Measurements from ENCODE around the gene TXNRD3. TPM values are rescaled to one million over a fixed set of nuclear protein-coding genes. Genes with fewer than 3 reads are reported as not detected.

TXNRD3 gene
- total RNA-seq, 1 experiment from 2014 or later, result 11.1 TPM

DNA sequence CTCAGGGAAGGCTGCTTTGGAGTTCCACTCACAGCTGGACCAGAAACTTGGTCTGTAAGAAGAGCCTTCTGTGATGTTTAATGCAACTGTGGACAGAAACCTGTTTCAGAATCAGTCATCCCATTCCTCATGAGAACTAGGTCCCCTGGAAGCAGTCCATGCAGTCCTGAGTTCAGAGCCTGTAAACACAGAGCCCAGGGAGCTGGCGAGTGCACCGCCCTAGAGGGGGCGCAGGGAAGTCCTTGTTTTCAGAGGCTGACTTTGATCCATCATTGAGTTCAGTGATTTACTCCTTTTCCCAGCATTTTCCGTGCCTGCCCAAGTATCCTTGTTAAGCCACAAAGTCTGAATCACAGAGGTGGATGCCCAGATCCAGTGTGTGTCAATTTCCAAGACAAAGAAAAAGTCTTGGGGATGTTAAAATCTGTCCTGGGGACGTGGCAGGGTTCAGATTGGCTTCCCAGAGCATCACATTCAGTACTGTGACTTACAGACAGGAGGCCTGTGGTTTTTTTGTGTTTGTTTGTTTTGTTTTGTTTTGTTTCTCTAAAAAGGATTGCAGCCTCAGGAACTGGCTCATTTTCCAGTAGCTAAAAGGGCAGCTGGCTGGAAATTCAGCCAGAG, 9.8 kb upstream of the TXNRD3 start:
- Mint-ChIP-seq H3K9me3 (ENCODE audit: unreplicated experiment) (no peaks in the 10 kb centered on the region), H3K27me3 (ENCODE audit: insufficient read depth, unreplicated experiment) (peaks cover 7% of the 10 kb centered on the region), H3K4me1 (ENCODE audit: low read depth, unreplicated experiment) (no peaks in the 10 kb centered on the region), H3K27ac (ENCODE audit: unreplicated experiment) (no peak overlapping the region), H3K4me3 (ENCODE audit: unreplicated experiment) (no peak overlapping the region), H3K36me3 (ENCODE audit: insufficient read depth, unreplicated experiment) (no peaks in the 10 kb centered on the region)
- Histone ChIP-seq H3K36me3 (ENCODE audit: control insufficient read depth, insufficient read depth, low read length) (no peaks in the 10 kb centered on the region), H3K9me3 (0 out of 2 replicates have a peak, but pooled peaks cover 4% of the 10 kb centered on the region), H3K4me1 (no peaks in the 10 kb centered on the region), H3K27me3 (replicated peaks; ENCODE audit: control insufficient read depth, insufficient read depth, low read length) (peaks cover 2% of the 10 kb centered on the region; the same call in 1 of the 2 replicates), H3K4me3 (ENCODE audit: low read depth, low read length) (no peak overlapping the region)
- DNase-seq, result peak in 1 of 2 experiments; percentile 10
- intact Hi-C loops (cut with micrococcal nuclease; ENCODE audit: unreplicated experiment), result no loop called here
- ChIA-PET POLR2A (no interaction called here), CTCF (no interaction called here)
- no TSS peak for BruUV-seq (replicated peaks)
- TF ChIP-seq, protein P1, sequence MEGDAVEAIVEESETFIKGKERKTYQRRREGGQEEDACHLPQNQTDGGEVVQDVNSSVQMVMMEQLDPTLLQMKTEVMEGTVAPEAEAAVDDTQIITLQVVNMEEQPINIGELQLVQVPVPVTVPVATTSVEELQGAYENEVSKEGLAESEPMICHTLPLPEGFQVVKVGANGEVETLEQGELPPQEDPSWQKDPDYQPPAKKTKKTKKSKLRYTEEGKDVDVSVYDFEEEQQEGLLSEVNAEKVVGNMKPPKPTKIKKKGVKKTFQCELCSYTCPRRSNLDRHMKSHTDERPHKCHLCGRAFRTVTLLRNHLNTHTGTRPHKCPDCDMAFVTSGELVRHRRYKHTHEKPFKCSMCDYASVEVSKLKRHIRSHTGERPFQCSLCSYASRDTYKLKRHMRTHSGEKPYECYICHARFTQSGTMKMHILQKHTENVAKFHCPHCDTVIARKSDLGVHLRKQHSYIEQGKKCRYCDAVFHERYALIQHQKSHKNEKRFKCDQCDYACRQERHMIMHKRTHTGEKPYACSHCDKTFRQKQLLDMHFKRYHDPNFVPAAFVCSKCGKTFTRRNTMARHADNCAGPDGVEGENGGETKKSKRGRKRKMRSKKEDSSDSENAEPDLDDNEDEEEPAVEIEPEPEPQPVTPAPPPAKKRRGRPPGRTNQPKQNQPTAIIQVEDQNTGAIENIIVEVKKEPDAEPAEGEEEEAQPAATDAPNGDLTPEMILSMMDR (IDR thresholded peaks at IDR 0.05; ENCODE audit: insufficient read depth in 1 of 2, low read depth in 1 of 2, low read length in 1 of 2, severe bottlenecking in 1 of 2, unreplicated experiment in 1 of 2), result no peak

- Mint-ChIP-seq H3K36me3 (ENCODE audit: insufficient read depth, unreplicated experiment) (no peaks in the 10 kb centered on the region), H3K4me3 (ENCODE audit: unreplicated experiment) (no peak overlapping the region), H3K27ac (ENCODE audit: unreplicated experiment) (no peak overlapping the region), H3K27me3 (ENCODE audit: insufficient read depth, unreplicated experiment) (peaks cover 7% of the 10 kb centered on the region), H3K9me3 (ENCODE audit: unreplicated experiment) (no peaks in the 10 kb centered on the region), H3K4me1 (ENCODE audit: low read depth, unreplicated experiment) (no peaks in the 10 kb centered on the region)
- ChIA-PET CTCF (no interaction called here), POLR2A (no interaction called here)
- 0 out of 2 replicates have a peak, but pooled peaks cover 4% of the 10 kb centered on the region for H3K9me3 ChIP-seq
- no TSS peak for BruUV-seq (replicated peaks)
- intact Hi-C loops (cut with micrococcal nuclease; ENCODE audit: unreplicated experiment), result no loop called here
- no peaks in the 10 kb centered on the region for H3K4me1 ChIP-seq
- no peak for DNase-seq
- H3K27me3 ChIP-seq (replicated peaks; ENCODE audit: control insufficient read depth, insufficient read depth, low read length), result peaks cover 2% of the 10 kb centered on the region; the same call in 1 of the 2 replicates
- no peaks in the 10 kb centered on the region for H3K36me3 ChIP-seq (ENCODE audit: control insufficient read depth, insufficient read depth, low read length)
- H3K4me3 ChIP-seq (ENCODE audit: low read depth, low read length), result no peak overlapping the region
- TF ChIP-seq, protein P1 (IDR thresholded peaks at IDR 0.05; ENCODE audit: insufficient read depth in 1 of 2, low read depth in 1 of 2, low read length in 1 of 2, severe bottlenecking in 1 of 2, unreplicated experiment in 1 of 2), result no peak
These were observed 8.8 kb upstream of the TXNRD3 start for GRCh38 chr3:126663750-126664149.

DNA sequence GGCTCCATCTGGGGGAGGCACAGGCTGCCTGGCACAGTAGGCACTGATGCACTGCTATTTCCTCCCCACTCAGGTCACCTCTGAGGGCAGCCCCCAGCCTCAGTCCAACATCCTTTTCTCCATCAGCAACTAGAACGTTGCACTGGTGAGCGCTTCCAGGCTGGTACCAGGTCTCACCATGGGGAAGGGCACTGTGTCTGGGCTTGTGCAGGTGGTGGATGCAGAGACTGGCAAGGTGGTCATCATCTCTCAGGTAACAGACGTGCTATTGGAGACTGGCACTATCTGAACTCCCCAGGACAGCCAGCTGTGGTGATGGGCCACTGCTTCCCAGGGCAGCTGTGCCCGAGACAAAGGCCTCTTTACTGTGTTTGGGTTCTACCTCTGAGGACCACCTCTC, 8.3 kb upstream of the TXNRD3 start:
- CTCF ChIA-PET, result no interaction called here
- no peaks in the 10 kb centered on the region for H3K4me1 Mint-ChIP-seq (ENCODE audit: low read depth, unreplicated experiment)

More for the DNA sequence above, 8.3 kb upstream of the TXNRD3 start:
- intact Hi-C loops (cut with micrococcal nuclease; ENCODE audit: unreplicated experiment), result no loop called here
- no peaks in the 10 kb centered on the region for H3K36me3 ChIP-seq (ENCODE audit: control insufficient read depth, insufficient read depth, low read length)
- Mint-ChIP-seq H3K9me3 (ENCODE audit: unreplicated experiment) (no peaks in the 10 kb centered on the region), H3K27ac (ENCODE audit: unreplicated experiment) (no peak overlapping the region), H3K27me3 (ENCODE audit: insufficient read depth, unreplicated experiment) (peaks cover 7% of the 10 kb centered on the region), H3K4me3 (ENCODE audit: unreplicated experiment) (no peak overlapping the region), H3K36me3 (ENCODE audit: insufficient read depth, unreplicated experiment) (no peaks in the 10 kb centered on the region)
- H3K9me3 ChIP-seq, result 0 out of 2 replicates have a peak, but pooled peaks cover 4% of the 10 kb centered on the region
- no TSS peak for BruUV-seq (replicated peaks)
- DNase-seq, result no peak
- TF ChIP-seq, protein P1 (IDR thresholded peaks at IDR 0.05; ENCODE audit: insufficient read depth in 1 of 2, low read depth in 1 of 2, low read length in 1 of 2, severe bottlenecking in 1 of 2, unreplicated experiment in 1 of 2), result no peak
- no peak overlapping the region for H3K4me3 ChIP-seq (ENCODE audit: low read depth, low read length)
- H3K27me3 ChIP-seq (replicated peaks; ENCODE audit: control insufficient read depth, insufficient read depth, low read length), result peaks cover 2% of the 10 kb centered on the region; the same call in 1 of the 2 replicates
- H3K4me1 ChIP-seq, result no peaks in the 10 kb centered on the region
- POLR2A ChIA-PET, result no interaction called here

Measured in Caco-2 (cell line).